Endothelial cell of umbilical vein (primary cell): ENCODE measurements around the gene LGR4. TPM values are rescaled to one million over a fixed set of nuclear protein-coding genes. Genes with fewer than 3 reads are reported as not detected.

Source experiments
- BruUV-seq: library from RNA; stranded (reverse); fragments of 400-500 nt; replicated peaks from 2 replicates; lab custom pipeline; 2021; lab: Mats Ljungman, UMichigan
- CTCF ChIA-PET: fragments of 300-600, 350-600 bp; sonication (Branson Sonifier 250); formaldehyde crosslinking; loops from one replicate; lab custom pipeline; 2021; ENCODE audit warnings: antibody characterized with exemption, inconsistent platforms; lab: Charles Lee
- POLR2A ChIA-PET: fragments of 300-600, 350-600 bp; sonication (Branson Sonifier 250); formaldehyde crosslinking; loops from one replicate; lab custom pipeline; 2021; ENCODE audit warnings: antibody characterized with exemption, inconsistent platforms; lab: Charles Lee
- DNase-seq: peaks from one replicate; pipeline ENCODE4 v3.0.0-alpha.2; 2011; ENCODE audit warnings: low read depth, low spot score
- FAIRE-seq: peaks from 2 replicates; lab custom pipeline; 2011; peaks lifted over from hg19 to GRCh38; lab: Jason Lieb, UNC
- H2AFZ ChIP-seq: 2 replicates; pipeline ENCODE4 v1.6.0; 2012; ENCODE audit warnings: low read depth, low read length, control low read depth, inconsistent platforms
- H3K27ac ChIP-seq: 2 replicates; pipeline ENCODE4 v1.5.1; 2011; ENCODE audit warnings: low read depth, mild to moderate bottlenecking, control low read depth, low read length, moderate library complexity; ENCODE audit not compliant: insufficient read depth
- H3K27me3 ChIP-seq, 2 experiments: 2 replicates each; pipeline versions ENCODE4 v1.6.0 to v1.6.1; 2011; ENCODE audit warnings: low read length in 2 of 2, mixed read lengths in 1 of 2; ENCODE audit not compliant: control insufficient read depth in 2 of 2, insufficient read depth in 2 of 2
- H3K36me3 ChIP-seq, 2 experiments: 2 replicates in 1 of 2; 3 replicates in 1 of 2; pipeline ENCODE4 v1.5.1; 2011; ENCODE audit warnings: low read length in 2 of 2, mild to moderate bottlenecking in 1 of 2, moderate library complexity in 1 of 2; ENCODE audit not compliant: control insufficient read depth in 2 of 2, insufficient read depth in 2 of 2; ENCODE audit errors: extremely low read depth in 1 of 2
- H3K4me1 ChIP-seq: 3 replicates; pipeline ENCODE4 v1.5.1; 2011; ENCODE audit warnings: mild to moderate bottlenecking, low read length; ENCODE audit not compliant: control insufficient read depth, insufficient read depth; ENCODE audit errors: extremely low read depth
- H3K4me2 ChIP-seq: 2 replicates; pipeline ENCODE4 v1.6.1; 2011; ENCODE audit warnings: low read length, control low read depth, mixed read lengths; ENCODE audit not compliant: insufficient read depth
- H3K4me3 ChIP-seq, 3 experiments: fragments of 200-600 bp in 1 of 3; sonication (generic), shearing (Covaris generic) in 1 of 3; replicated peaks in 1 of 3; 2 replicates each; pipeline ENCODE4 v1.5.1; 2011 to 2016; ENCODE audit warnings: control low read depth in 3 of 3, low read length in 3 of 3, mild to moderate bottlenecking in 2 of 3, inconsistent platforms in 1 of 3, low read depth in 1 of 3, moderate library complexity in 1 of 3; ENCODE audit not compliant: insufficient read depth in 1 of 3
- H3K79me2 ChIP-seq: 2 replicates; pipeline ENCODE4 v1.6.0; 2012; ENCODE audit warnings: low read length, inconsistent platforms; ENCODE audit not compliant: control insufficient read depth, insufficient read depth
- H3K9ac ChIP-seq: replicated peaks from 2 replicates; pipeline ENCODE3; 2011; ENCODE audit warnings: low read length, control low read depth; ENCODE audit not compliant: insufficient read depth; ENCODE audit errors: extremely low read depth
- H3K9me1 ChIP-seq: replicated peaks from 3 replicates; pipeline ENCODE4 v1.6.0; 2011; ENCODE audit warnings: mild to moderate bottlenecking, low read length; ENCODE audit not compliant: control insufficient read depth, insufficient read depth; ENCODE audit errors: extremely low read depth
- H3K9me3 ChIP-seq: replicated peaks from 2 replicates; pipeline ENCODE4 v1.5.1; 2012; ENCODE audit warnings: low read length, inconsistent platforms; ENCODE audit not compliant: control insufficient read depth, insufficient read depth
- H4K20me1 ChIP-seq: replicated peaks from 2 replicates; pipeline ENCODE3; 2011; ENCODE audit warnings: mild to moderate bottlenecking, low read length; ENCODE audit not compliant: control insufficient read depth, insufficient read depth; ENCODE audit errors: extremely low read depth
- EZH2 ChIP-seq: IDR thresholded peaks from 2 replicates; pipeline ENCODE4 v1.6.1; 2012; ENCODE audit warnings: borderline replicate concordance, low read depth, mild to moderate bottlenecking, moderate library complexity, low read length, inconsistent platforms; ENCODE audit not compliant: severe bottlenecking
- FOS ChIP-seq: IDR thresholded peaks from 2 replicates; pipeline ENCODE4 v1.6.1; 2011; ENCODE audit warnings: mild to moderate bottlenecking, low read length, moderate library complexity, borderline replicate concordance; ENCODE audit not compliant: insufficient read depth
- GATA2 ChIP-seq: IDR thresholded peaks from 2 replicates; pipeline ENCODE4 v1.7.0; 2011; ENCODE audit warnings: low read depth, mild to moderate bottlenecking, moderate library complexity, mixed read lengths, low read length; ENCODE audit not compliant: insufficient read length, insufficient read depth
- JUN ChIP-seq: IDR thresholded peaks from 2 replicates; pipeline ENCODE4 v1.6.1; 2011; ENCODE audit warnings: borderline replicate concordance, low read depth; ENCODE audit not compliant: insufficient read length, insufficient read depth
- MYC ChIP-seq: IDR thresholded peaks from one replicate; pipeline ENCODE4 v1.6.1; 2011; ENCODE audit warnings: mild to moderate bottlenecking, low read depth, low read length
- POLR2A ChIP-seq: IDR thresholded peaks from 2 replicates; pipeline ENCODE4 v1.6.1; 2012; ENCODE audit warnings: low read depth, mild to moderate bottlenecking, control low read depth, low read length
- POLR2AphosphoS5 ChIP-seq: IDR thresholded peaks from 2 replicates; pipeline ENCODE4 v1.6.1; 2012; ENCODE audit warnings: low read depth, mild to moderate bottlenecking, control low read depth, low read length, moderate library complexity; ENCODE audit not compliant: insufficient read depth
- dilution Hi-C: fragments of 300-500 bp; cut with MboI; formaldehyde crosslinking; loops from one replicate; pipeline ENCODE4 v1.15.0; 2019; ENCODE audit warnings: low sequenced_read_pairs; ENCODE audit not compliant: extremely low pct_ligation_motif_present
- intact Hi-C: fragments of 100-400 bp; cut with micrococcal nuclease; formaldehyde crosslinking; loops from one replicate; pipeline ENCODE4 v1.10.0; 2022
- polyA plus RNA-seq, 4 experiments: library from polyadenylated mRNA; depleted of rRNA in 3 of 4; stranded (reverse) in 3 of 4; unstranded in 1 of 4; fragments of >200 nt; gene quantifications; 2 replicates each; pipeline versions ENCODE4 v1.2.1 to v1.2.3, GENCODE V29; 2011 to 2012; ENCODE audit warnings: missing spikeins in 1 of 4
- total RNA-seq: library from RNA; stranded (reverse); gene quantifications from 2 replicates; pipeline ENCODE4 v1.2.3, GENCODE V29; 2021
- TF ChIP-seq, protein P1 (sequence below), 2 donors: IDR thresholded peaks; 1 replicate in 1 of 2; 2 replicates in 1 of 2; pipeline ENCODE4 v1.5.1; 2011; ENCODE audit warnings: low read length in 2 of 2, mild to moderate bottlenecking in 2 of 2, moderate library complexity in 2 of 2, control low read depth in 1 of 2, inconsistent platforms in 1 of 2, low read depth in 1 of 2; ENCODE audit not compliant: insufficient read depth in 1 of 2; ENCODE audit errors: extremely low read depth in 1 of 2
- TF ChIP-seq, protein P2 (sequence below): IDR thresholded peaks from 2 replicates; pipeline ENCODE4 v1.6.1; 2011; ENCODE audit not compliant: insufficient read depth, insufficient read length

Gene LGR4
- total and polyA plus RNA-seq, 2 donors (not counting 3 experiments of a cell fraction or from before 2014, with no cell fraction given) = 1.3 to 3.1 TPM

DNA sequence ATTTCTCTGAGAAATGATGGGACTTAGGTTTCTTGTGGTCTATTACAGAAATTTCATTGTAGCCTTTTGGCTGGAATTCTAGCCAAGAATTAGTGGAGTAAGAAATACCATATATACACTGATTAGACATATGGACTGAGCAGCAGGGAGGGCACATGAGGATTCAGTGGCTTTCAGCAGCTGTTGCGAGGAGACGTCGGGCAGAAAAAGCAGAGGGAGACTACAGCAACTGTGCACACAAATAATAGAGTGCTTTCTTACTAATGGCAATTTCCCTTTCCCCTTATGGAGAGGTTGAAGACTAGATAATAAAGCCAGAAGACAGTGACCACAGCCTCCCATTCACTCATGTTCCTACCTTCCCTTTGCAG lies 74.2 kb downstream of the LGR4 start:
- dilution Hi-C loops (no loop called here), intact Hi-C loops (no loop called here)
- no peaks in the 10 kb centered on the region for H4K20me1 ChIP-seq
- DNase-seq (no peak), FAIRE-seq (no peak)
- ChIA-PET CTCF (no interaction called here), POLR2A (no interaction called here)
- H3K9ac ChIP-seq = no peak overlapping the region
- no peak overlapping the region for H3K4me3 ChIP-seq
- H3K27me3 ChIP-seq = no peaks in the 10 kb centered on the region
- no peaks in the 10 kb centered on the region for H3K4me1 ChIP-seq
- TF ChIP-seq, protein P1, sequence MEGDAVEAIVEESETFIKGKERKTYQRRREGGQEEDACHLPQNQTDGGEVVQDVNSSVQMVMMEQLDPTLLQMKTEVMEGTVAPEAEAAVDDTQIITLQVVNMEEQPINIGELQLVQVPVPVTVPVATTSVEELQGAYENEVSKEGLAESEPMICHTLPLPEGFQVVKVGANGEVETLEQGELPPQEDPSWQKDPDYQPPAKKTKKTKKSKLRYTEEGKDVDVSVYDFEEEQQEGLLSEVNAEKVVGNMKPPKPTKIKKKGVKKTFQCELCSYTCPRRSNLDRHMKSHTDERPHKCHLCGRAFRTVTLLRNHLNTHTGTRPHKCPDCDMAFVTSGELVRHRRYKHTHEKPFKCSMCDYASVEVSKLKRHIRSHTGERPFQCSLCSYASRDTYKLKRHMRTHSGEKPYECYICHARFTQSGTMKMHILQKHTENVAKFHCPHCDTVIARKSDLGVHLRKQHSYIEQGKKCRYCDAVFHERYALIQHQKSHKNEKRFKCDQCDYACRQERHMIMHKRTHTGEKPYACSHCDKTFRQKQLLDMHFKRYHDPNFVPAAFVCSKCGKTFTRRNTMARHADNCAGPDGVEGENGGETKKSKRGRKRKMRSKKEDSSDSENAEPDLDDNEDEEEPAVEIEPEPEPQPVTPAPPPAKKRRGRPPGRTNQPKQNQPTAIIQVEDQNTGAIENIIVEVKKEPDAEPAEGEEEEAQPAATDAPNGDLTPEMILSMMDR (IDR thresholded peaks at IDR 0.05; ENCODE audit: extremely low read depth in 1 of 2, insufficient read depth in 1 of 2, low read depth in 1 of 2, low read length in 2 of 2) = no peak
- TF ChIP-seq GATA2 (no peak), POLR2A (no peak), EZH2 (no peak), MYC (no peak), JUN (no peak), FOS (no peak), POLR2AphosphoS5 (no peak)
- TF ChIP-seq, protein P2, sequence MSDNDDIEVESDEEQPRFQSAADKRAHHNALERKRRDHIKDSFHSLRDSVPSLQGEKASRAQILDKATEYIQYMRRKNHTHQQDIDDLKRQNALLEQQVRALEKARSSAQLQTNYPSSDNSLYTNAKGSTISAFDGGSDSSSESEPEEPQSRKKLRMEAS = no peak
- H3K9me3 ChIP-seq = no peaks in the 10 kb centered on the region
- no peak overlapping the region for H3K27ac ChIP-seq
- H3K79me2 ChIP-seq = no peaks in the 10 kb centered on the region
- no peaks in the 10 kb centered on the region for H3K9me1 ChIP-seq
- no TSS peak for BruUV-seq
- no peak overlapping the region for H3K4me2 ChIP-seq
- no peaks in the 10 kb centered on the region for H3K36me3 ChIP-seq
- no peak overlapping the region for H2AFZ ChIP-seq
